IPS-NIHi11 (cell line): Measurements from ENCODE around the gene CLDN15.
"Not testable (repeated sequence)": the region's sequence is repeated elsewhere in the genome, so short reads cannot be mapped to it uniquely, and the experiment has no call there.

ENCODE experiments used
- DNase-seq: peaks from one replicate; pipeline ENCODE4 v3.0.0; 2012; ENCODE audit warnings: mixed read lengths, low spot score

The CLDN15 gene, protein sequence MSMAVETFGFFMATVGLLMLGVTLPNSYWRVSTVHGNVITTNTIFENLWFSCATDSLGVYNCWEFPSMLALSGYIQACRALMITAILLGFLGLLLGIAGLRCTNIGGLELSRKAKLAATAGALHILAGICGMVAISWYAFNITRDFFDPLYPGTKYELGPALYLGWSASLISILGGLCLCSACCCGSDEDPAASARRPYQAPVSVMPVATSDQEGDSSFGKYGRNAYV

DNA sequence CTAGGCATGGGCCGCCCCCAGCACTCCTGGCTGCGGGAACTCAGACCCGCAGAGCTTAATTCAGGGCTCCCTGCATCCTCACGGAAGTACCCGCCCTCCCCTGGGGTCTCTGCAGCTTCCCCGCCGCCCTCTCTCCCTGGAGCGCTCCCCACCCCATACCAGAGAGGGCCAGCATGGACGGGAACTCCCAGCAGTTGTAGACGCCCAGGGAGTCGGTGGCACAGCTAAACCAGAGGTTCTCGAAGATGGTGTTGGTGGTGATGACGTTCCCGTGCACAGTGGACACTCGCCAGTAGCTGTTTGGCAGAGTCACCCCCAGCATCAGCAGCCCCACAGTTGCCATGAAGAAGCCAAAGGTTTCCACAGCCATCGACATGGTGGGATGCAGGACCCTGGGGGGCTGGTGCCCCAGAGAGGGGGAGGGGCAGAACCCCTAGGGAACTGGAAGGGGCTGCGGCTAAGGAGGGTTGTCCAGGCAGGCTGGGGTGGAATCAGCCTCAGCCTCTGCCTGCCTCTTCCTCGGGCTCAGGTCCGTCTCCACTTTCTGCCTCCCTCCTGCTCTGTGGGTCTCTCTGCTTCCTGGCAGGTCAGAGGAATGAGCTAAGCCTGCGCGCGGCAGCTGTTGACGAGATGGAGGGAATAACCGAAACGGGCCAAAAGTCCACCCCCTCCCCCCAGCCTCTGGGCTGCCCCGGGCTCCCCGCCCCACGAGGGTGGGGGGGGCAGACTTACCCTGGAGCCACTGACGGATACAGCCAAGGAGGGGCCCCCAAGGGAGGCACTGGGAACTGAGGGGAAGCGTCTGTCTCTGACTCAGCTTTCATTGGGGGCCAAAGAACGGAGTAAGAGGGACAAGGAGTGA is at the start of gene CLDN15:
Gene CLDN15 (minus strand): TSS at position 597 of the 862 bp plus-strand sequence. CDS start 221 bp downstream, at position 376.
- DNase-seq, result no peak

DNA sequence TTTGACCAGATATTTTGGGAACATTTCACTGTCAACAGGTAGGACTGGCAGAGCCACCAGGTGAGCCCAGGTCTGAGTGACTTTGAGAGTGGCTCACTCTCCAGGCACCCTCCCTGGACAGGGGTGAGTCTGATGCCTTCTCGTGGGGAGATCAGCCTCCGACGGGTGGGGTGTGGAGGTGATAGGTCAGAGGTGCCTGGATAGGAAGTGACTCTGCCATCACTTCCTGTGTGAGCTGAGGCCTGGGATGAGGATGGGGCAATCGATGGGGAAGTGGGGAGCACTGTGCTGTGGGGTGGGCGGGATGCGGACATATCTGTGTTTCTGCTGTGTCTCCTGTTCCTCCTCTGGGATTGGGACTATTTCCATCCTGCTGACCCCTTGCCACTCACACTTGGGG is 49.4 kb upstream of the CLDN15 start:
- no peak for DNase-seq

DNA sequence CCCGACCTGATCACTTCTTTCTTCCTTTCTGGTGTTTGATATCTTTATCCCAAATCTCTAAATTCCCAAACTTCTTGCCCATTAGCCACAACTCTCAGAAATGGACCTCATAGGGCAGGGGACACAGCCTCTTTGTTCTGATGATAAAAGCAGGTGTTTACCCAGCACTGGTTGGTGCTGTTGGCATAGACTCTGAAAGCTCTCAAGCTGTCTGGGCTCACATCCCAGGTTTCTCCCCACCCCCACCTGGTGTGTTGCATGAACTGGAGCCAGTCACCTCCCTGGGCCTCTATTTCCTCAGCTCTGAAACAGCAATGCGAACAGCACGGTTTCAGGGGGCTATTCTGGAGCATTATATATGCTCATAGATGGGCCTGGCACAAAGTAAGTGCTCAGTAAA is 48.3 kb upstream of the CLDN15 start:
- DNase-seq, result not testable (repeated sequence)

DNA sequence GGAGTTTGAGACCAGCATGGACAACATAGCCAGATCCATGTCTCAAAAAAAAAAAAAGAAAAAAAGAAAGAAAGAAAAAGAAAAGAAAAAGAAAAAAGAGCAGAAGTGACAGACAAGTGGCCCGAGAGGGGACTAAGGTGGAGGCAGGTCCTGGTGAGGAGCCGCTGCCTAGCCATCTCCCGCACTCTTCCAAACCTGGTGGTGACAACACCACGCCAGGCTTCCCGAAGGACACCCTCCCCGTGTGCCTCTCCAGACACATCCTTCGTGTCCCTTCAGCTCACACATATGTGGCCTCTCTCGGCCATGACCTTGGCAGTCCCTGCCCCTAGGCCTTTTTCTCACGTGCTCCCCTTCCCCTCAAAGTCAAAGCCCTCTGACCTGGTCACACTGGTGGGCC is 47.6 kb upstream of the CLDN15 start:
- no peak for DNase-seq

DNA sequence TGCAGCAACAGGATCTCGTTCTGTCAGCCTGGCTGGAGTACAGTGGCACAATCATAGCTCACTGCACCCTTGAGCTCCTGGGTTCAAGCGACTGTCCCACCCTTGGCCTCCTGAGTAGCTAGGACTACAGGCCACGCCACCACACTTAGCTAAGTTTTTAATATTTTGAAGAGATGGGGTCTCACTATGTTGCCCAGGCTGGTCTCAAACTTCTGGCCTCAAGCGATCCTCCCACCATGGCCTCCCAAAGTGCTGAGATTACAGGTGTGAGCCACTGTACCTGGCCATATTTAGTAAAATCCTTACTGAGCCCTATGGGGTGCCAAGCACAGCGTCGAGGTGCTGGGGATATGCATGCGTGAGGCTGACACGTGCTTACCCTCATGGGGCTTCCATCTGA is 43.3 kb upstream of the CLDN15 start:
- not testable (repeated sequence) for DNase-seq

DNA sequence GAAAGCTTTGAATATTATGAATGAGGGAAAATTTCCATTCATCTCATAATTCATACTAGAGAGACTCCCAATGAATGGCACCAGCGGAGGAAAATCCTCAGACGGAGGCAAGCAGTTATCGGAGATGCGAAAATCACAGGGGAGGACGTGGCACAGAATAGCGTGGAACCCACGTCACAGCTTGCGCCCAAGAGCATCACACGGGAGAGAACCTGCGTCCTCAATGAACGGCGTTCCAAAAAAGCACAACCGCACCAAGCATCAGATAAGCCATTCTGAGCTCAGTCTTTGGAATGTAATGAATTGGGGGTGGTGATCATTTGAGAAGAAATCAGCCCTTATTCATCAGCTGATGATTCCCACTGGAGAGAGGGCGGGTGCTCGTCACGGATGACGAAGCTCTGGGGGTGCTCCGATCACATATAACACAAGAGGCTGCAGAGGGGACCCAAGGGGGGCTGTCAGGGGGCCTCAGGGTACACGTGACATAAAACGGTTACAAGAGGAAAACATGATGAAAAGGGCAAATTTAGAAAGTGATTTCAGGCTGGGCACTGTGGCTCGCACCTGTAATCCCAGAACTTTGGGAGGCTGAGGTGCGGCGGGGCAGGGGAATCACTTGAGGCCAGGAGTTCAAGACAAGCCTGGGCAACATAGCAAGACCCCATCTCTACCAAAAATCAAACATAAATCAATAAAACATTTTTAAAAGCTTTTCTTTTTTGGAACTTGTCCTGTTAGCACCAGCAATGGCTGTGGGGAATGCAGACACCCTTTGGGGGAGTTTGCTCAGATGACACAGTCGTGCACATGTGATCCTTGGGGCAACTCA is 41.1 kb upstream of the CLDN15 start:
- no peak for DNase-seq

DNA sequence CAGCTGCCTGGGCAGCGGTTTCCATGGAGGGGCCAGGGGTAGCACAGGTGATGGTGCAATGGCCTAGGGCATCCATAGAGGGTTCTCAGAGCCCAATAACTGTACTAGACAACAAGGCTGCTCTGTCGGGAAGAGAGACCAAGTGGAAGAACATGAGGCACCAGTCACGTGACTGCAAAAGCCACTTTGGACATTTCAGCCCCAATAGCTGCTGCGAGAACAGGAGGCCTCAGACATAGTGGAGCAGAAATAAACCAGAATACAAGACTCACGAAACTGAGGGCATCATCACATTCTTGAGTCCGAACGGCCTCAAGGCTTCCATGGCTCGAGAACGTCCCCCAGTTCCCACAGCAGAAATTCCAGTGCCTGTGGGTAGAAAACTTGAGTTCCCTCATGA is 39.6 kb upstream of the CLDN15 start:
- DNase-seq, result no peak

DNA sequence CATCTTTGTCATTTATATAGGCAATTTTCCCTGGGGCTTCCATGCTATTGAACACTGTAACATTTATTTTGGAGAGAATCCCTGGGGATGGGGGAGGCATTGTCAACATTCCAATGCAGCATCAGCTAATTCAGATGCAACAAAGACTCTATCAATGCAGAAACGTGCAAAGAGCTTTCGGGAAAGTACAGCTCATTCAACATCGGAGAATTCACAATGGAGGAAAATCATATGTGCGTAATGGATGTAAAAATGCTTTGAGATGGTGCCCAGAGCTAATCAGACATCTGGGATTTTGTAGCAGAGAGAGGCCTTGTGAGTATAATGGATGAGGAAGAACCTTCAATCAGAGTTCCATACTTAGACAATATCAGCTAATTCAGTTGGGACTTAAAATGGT is 35.6 kb upstream of the CLDN15 start:
- DNase-seq, result no peak

DNA sequence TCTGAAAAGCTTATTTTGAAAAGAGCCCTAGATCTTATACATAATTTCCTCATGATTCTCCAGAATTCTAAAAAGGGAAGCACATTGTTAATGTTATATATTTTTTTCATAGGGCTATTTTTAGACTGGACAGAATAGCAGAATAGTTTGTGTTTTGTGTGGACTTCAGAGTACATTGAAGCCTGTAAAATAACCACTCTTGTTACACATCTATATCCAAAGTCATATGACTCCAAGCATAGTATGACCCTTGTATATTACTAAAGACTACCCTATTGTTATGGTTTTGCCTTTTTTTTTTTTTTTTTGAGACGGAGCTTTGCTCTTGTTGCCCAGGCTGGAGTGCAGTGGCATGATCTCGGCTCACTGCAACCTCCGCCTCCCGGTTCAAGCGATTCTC is 33.4 kb upstream of the CLDN15 start:
- no peak for DNase-seq

DNA sequence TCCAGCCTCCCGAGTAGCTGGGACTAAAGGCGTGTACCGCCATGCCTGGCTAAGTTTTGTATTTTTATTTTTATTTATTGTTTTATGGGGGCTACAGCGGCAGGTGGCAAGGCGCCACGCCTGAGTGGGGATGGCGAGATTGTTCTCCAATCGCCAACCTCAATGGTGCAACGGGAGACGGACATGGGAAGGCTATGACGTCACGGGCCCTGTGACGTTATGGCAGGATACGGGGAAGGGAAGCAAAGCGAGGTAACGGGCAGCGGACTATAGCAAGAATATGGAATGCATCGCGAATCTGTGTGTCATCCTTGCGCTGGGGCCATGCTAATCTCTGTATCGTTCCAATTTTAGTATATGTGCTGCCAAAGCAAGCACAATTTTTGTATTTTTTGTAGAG is 32.1 kb upstream of the CLDN15 start:
- no peak for DNase-seq

DNA sequence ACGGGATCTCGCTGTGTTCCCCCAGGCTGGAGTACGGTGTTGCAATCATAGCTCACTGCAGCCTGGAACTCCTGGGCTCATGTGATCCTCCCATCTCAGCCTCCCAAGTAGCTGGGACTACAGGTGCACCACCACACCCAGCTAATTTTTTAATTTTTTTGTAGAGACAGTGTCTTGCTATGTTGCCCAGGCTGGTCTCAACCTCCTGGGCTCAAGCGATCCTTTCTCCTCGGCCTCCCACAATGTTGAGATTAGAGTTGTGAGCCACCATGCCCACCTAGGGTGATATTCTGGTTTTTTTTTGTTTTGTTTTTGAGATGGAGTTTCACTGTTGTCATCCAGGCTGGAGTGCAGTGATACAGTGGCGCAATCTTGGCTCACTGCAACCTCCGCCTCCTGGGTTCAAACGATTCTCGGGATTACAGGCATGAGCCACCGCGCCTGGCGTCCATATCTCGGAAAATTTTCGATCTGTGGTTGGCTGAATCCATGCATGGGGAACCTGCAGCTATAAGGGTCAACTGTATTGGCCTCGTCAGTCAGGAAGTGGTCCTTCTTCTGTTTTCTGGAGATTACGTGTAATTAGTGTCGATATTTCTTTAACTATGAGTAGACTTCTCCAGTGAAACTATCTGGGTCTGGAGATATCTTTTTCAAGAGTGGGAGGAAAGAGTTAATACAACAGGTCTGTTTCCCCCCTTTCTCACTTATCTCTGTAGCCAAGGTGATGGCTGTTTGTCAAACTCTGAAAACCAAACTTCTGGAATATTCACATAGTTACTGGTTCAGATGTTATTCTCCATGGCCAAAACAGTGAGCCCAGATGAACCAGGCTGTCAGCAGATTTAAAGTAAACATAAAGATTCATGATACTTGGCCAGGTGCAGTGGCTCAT is 28.3 kb upstream of the CLDN15 start:
- no peak for DNase-seq

DNA sequence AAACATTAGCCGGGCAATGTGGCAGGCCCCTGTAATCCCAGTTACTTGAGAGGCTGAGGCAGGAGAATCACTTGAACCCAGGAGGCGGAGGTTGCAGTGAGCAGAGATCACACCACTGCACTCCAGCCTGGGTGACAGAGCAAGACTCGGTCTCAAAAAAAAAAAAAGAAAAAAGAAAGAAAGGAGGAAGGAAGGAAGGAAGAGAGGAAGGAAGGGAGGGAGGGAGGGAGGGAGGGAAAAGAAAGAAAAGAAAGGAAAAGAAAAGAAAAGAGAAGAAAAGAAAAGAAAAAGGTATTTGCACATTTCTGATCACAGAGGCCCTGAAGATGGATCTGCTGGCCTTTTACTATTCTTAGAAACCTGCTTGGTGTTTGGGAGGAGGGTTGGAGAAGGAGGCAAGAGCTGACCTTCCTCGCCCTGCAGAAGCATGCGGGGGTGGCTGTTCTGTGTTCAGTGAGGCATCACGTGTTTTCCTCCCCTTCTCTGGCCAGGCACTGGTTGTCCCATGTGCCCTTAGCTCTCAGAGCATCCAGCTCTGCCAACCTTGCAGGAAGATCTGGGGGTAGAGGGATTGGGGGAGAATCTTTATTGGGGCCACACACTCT is 26.6 kb upstream of the CLDN15 start:
- peak; percentile 29 for DNase-seq

DNA sequence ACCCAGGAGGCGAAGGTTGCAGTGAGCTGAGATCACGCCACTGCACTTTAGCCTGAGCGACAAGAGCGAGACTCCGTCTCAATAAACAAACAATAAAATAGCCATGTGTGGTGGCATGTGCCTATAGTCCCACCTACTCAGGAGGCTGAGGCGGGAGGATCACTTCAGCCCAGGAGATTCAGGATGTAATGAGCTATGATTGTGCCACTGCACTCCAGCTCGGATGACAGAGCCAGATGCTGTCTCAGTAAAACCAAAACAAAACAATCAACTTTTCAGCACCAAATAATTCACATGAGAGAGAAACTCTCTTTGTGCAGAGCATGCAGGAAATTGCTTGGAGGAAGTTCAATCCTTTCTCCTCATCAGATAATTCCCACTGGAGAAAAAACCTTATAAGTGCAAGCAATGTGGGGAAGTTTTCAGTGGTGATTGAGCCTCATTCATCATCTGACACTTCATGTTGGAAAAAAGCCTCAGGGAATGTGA is 20.7 kb upstream of the CLDN15 start:
- DNase-seq, result no peak

DNA sequence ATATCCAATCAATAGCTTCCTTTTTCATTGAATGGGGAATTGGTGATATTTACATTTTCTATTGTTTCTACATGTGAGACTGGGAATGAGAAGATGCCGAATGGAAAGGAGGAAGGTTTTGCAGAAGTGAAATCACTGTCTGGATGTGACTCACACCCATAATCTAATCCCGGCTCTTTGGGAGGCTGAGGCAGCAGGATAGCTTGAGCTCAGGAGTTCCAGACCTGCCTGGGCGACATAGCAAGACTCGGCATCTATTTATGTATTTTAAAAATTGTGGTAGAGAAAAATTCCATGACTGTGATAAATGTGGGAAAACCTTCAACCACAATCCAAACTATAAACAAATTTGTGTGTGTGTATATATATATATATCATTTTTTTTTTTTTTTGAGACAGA is 18.2 kb upstream of the CLDN15 start:
- no peak for DNase-seq

DNA sequence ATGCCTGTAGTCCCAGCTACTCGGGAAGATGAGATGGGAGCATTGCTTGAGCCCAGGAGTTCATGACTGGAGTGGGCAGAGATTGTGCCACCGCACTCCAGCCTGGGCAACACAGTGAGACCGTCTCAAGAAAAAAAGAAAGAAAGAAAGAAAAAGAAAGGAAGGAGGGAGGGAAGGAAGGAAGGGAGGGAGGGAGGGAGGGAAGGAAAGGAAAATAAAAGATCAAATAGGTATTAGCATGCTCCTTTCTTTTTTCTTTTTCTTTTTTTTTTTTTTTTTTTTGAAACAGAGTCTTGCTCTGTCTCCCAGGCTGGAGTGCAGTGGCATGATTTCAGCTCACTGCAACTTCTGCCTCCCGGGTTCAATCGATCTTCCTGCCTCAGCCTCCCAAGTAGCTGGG is 15.6 kb upstream of the CLDN15 start:
- DNase-seq, result not testable (repeated sequence)

DNA sequence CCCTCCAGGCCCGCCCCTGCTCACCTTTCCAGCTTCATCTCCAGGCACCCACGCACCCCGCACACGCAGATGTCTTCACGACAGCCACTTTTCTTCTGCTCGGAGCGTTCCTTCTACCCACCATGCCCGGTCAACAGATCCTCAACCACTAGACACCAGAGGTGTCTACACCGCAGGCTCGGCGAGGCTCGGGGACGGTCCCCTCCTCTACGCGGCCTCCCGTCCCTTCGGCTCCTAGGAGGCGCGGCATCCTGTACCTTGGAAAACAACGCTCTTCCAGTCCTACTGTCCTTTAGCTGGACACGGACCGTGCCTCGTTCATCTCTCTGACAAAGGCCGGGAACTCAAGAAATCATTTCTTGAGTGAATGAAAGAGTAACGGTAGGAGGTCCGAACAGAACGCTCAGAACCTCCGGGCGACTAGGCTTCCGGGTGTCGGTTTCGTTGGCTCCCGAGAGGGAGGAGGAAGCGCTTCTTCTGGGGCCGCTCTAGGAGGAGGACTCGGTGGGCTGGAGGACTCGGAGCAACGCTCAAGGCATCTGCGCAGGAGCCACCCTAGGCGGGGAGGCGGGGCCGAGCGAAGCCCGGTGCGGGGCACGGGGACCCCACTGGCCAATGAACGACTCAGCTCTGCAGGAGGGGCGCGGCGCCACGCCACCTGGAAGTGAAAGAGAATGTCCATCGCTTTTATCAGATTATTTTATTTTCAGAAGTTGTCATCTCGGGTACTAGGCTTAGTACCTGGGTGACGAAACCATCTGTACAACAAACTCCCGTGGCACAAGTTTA is 14.5 kb upstream of the CLDN15 start:
- DNase-seq, result peak; percentile 98

DNA sequence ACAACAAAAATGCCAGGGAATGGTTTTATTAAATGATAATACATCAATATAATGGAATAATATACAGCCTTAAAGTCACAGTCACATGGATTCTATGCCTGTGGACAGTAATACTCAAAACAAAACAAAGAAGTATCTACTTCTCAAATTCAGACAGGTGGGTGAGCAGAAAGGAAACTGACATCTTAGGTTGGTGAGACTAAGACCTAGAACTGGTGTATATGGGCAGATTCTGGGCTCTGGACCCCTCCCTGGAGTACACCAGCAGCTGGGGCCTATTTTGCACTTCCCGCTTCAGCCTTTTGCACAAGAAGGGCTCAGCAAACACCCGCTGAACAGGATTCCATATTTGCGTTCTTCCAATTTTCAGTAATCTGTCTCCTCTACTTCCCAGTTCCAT is 12.7 kb upstream of the CLDN15 start:
- no peak for DNase-seq

DNA sequence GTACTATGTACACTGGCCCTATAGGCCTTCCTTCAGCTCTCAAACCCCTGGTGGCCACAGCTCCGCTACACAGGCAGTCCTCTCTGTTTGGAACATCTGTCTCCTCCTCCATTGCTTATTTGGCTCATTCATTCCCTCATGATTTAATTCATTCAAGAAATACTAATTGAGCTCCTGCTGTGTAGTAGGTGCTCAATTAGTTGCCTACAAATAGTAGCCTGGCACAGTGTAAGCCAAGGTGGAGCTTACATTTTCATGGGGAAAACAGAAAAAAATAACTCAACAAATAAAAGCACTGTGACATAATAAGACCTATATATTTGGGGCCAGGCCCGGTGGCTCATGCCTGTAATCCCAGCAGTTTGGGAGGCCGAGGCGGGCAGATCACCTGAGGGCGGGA is 10.7 kb upstream of the CLDN15 start:
- no peak for DNase-seq

DNA sequence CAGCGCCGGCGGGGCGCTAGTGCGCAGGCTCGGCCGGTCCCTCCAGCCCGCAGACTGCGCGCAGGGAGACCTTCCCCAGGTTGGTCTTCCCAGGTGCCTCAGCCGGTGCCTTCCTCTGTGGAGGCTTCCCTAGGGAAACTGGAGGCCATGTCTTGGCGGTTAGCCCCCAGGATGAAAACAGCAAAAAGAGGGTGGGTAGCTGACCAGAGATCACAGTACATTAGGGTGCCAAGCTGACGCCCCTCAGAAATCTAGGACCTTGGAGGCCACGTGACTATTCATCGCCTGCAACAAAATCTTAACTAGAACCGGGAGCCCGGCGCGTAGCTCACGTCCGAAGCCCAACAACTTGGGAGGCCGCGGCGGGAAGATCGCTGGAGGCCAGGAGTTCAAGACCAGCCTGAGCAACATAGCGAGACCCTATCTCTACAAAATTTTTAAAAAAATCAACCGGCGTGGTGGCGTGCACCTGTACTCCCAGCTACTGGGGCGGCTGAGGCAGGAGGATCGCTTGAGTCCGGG is 7.6 kb upstream of the CLDN15 start:
- peak; percentile 94 for DNase-seq
